ENCODE results near the gene ULBP1. TPM values are rescaled to one million over a fixed set of nuclear protein-coding genes. Genes with fewer than 3 reads are reported as not detected.
"Not testable (repeated sequence)": the region's sequence is repeated elsewhere in the genome, so short reads cannot be mapped to it uniquely, and the experiment has no call there.

The ULBP1 gene
- total RNA-seq, 1 donor from 2014 or later: 0.11 TPM

- Histone ChIP-seq H3K27ac (no peak overlapping the region), H2AFZ (replicated peaks) (no peak overlapping the region), H3F3A (ENCODE audit: low read depth) (peaks cover 4% of the 10 kb centered on the region), H3K4me3 (no peak overlapping the region), H3K4me2 (no peak overlapping the region), H3K4me1 (peaks cover 2% of the 10 kb centered on the region), H3K9ac (no peak overlapping the region), H3K27me3 (peaks cover 77% of the 10 kb centered on the region), H3K9me3 (ENCODE audit: low read depth) (no peaks in the 10 kb centered on the region), H4K20me1 (ENCODE audit: low read depth) (no peaks in the 10 kb centered on the region), H3K36me3 (no peaks in the 10 kb centered on the region), H3K79me2 (ENCODE audit: low read depth) (no peaks in the 10 kb centered on the region)
- no peak overlapping the region for H3K4me3 Mint-ChIP-seq
- H3K4me1 Mint-ChIP-seq: peaks cover 5% of the 10 kb centered on the region
- TF ChIP-seq EZH2 (IDR thresholded peaks at IDR 0.05) (no peak), CTCF (IDR thresholded peaks at IDR 0.05) (no peak), EZH2phosphoT487 (IDR thresholded peaks at IDR 0.05) (no peak)
- no peak for DNase-seq (ENCODE audit: low spot score)
- H3K27me3 Mint-ChIP-seq (ENCODE audit: insufficient read depth, low read depth): peaks cover 38% of the 10 kb centered on the region
- no peak overlapping the region for H3K27ac Mint-ChIP-seq
- no peaks in the 10 kb centered on the region for H3K36me3 Mint-ChIP-seq
- H3K9me3 Mint-ChIP-seq: peaks cover 3% of the 10 kb centered on the region
Measured at GRCh38 chr6:149918151-149918905, 45.4 kb upstream of the ULBP1 start.

DNA sequence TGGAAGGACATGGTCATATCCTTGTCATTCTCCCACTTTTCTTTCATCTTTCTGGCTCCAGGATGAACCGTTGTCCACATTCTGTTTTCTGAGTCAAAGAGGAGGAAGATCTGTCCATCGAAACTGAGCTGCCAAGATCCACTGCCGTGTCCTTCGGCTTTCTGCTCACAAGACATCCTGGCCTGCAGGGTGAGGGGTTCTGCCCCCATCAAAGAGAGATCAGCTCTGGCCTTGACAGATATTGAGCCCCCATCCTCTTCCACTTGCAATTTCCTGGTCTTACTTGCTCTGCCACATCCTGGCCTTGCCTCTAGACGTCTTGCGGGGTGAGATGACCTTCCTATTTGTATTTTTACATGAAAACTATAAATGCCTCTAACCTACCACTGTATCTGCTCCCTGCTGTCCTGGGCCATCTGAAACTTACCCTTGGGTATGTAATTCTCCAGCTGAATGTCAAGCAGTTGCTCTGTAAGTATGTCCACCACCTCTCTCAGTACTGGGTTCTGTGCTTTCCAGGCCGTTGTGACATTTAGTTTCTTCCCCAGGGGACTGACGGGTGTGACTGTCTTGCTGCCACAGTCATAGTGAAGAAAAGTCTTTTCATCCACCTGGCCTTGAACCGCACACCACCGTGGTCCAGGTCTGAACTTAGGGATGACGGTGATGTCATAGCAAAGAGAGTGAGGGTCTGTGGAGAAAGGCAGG lies 44.5 kb upstream of the ULBP1 start:
- peaks cover 47% of the 10 kb centered on the region for H3K27me3 Mint-ChIP-seq (ENCODE audit: insufficient read depth, low read depth)
- not testable (repeated sequence) for H3K36me3 Mint-ChIP-seq; H3K4me1 ChIP-seq; H3K27ac ChIP-seq; H3K9ac ChIP-seq; H3K9me3 ChIP-seq (ENCODE audit: low read depth); H4K20me1 ChIP-seq (ENCODE audit: low read depth); H3K4me1 Mint-ChIP-seq; H2AFZ ChIP-seq (replicated peaks); H3F3A ChIP-seq (ENCODE audit: low read depth); H3K9me3 Mint-ChIP-seq; H3K4me3 ChIP-seq; H3K27ac Mint-ChIP-seq; H3K4me2 ChIP-seq; H3K79me2 ChIP-seq (ENCODE audit: low read depth); H3K4me3 Mint-ChIP-seq; H3K36me3 ChIP-seq; DNase-seq (ENCODE audit: low spot score)
- peaks cover 79% of the 10 kb centered on the region for H3K27me3 ChIP-seq

- no peak overlapping the region for H3K4me3 Mint-ChIP-seq
- Histone ChIP-seq H3K9ac (no peak overlapping the region), H3K79me2 (ENCODE audit: low read depth) (no peaks in the 10 kb centered on the region), H2AFZ (replicated peaks) (no peak overlapping the region), H3K9me3 (ENCODE audit: low read depth) (no peaks in the 10 kb centered on the region), H3K36me3 (no peaks in the 10 kb centered on the region), H3K27me3 (peaks cover 79% of the 10 kb centered on the region), H3K4me3 (no peak overlapping the region), H3K27ac (no peak overlapping the region), H3K4me1 (peaks cover 5% of the 10 kb centered on the region), H4K20me1 (ENCODE audit: low read depth) (peaks cover 10% of the 10 kb centered on the region), H3F3A (ENCODE audit: low read depth) (peaks cover 4% of the 10 kb centered on the region), H3K4me2 (no peak overlapping the region)
- TF ChIP-seq CTCF (IDR thresholded peaks at IDR 0.05) (no peak), EZH2phosphoT487 (IDR thresholded peaks at IDR 0.05) (no peak), EZH2 (IDR thresholded peaks at IDR 0.05) (no peak)
- H3K27ac Mint-ChIP-seq: no peak overlapping the region
- no peak for DNase-seq (ENCODE audit: low spot score)
- H3K9me3 Mint-ChIP-seq: peaks cover 8% of the 10 kb centered on the region
- no peaks in the 10 kb centered on the region for H3K36me3 Mint-ChIP-seq
- H3K4me1 Mint-ChIP-seq: peaks cover 9% of the 10 kb centered on the region
- peaks cover 53% of the 10 kb centered on the region for H3K27me3 Mint-ChIP-seq (ENCODE audit: insufficient read depth, low read depth)
Measured at GRCh38 chr6:149919834-149920225, 43.9 kb upstream of the ULBP1 start.

DNA sequence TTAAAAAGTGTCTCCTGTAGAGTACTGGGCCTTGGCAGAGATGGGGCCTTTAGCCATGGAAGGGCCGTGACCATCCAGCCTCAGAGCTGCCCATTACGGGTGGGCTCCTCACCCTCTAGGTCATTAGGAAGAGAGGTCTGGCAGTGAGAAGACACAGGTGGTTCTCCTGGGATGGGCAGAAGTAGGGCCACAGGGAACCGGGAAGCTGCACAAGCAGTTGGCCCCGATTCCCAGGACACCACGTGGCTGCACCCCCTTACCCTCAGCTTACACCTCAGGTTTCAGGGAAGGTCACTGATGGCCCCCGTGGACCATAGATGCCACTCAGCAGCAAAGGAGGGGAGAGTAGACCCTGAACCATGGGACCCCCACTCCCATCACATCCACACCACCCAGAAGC lies 42.4 kb upstream of the ULBP1 start:
- no peak overlapping the region for H3K4me3 ChIP-seq
- H3K27ac ChIP-seq: no peak overlapping the region
- no peak for TF ChIP-seq EZH2phosphoT487 (IDR thresholded peaks at IDR 0.05)
- TF ChIP-seq CTCF (IDR thresholded peaks at IDR 0.05): no peak
- no peak for TF ChIP-seq EZH2 (IDR thresholded peaks at IDR 0.05)
- H3K27me3 Mint-ChIP-seq (ENCODE audit: insufficient read depth, low read depth): peaks cover 64% of the 10 kb centered on the region
- H3K27ac Mint-ChIP-seq: no peak overlapping the region
- peaks cover 5% of the 10 kb centered on the region for H3K4me1 ChIP-seq
- H3K4me3 Mint-ChIP-seq: peak overlapping the region; percentile 86
- peaks cover 16% of the 10 kb centered on the region for H4K20me1 ChIP-seq (ENCODE audit: low read depth)
- H2AFZ ChIP-seq (replicated peaks): no peak overlapping the region
- H3K79me2 ChIP-seq (ENCODE audit: low read depth): no peaks in the 10 kb centered on the region
- peaks cover 11% of the 10 kb centered on the region for H3K4me1 Mint-ChIP-seq
- H3K4me2 ChIP-seq: no peak overlapping the region
- DNase-seq (ENCODE audit: low spot score): no peak
- H3K36me3 ChIP-seq: no peaks in the 10 kb centered on the region
- H3K27me3 ChIP-seq: peaks cover 94% of the 10 kb centered on the region
- peaks cover 4% of the 10 kb centered on the region for H3F3A ChIP-seq (ENCODE audit: low read depth)
- no peaks in the 10 kb centered on the region for H3K9me3 ChIP-seq (ENCODE audit: low read depth)
- no peaks in the 10 kb centered on the region for H3K36me3 Mint-ChIP-seq
- H3K9ac ChIP-seq: no peak overlapping the region
- peaks cover 9% of the 10 kb centered on the region for H3K9me3 Mint-ChIP-seq

Data from neural progenitor cell (in vitro differentiated cells).